LHCN-M2 (cell line): ENCODE measurements around the gene VRK3. TPM values are rescaled to one million over a fixed set of nuclear protein-coding genes. Genes with fewer than 3 reads are reported as not detected.
"Not testable (repeated sequence)": the region's sequence is repeated elsewhere in the genome, so short reads cannot be mapped to it uniquely, and the experiment has no call there.

Source experiments
- DNase-seq: peaks from one replicate; pipeline ENCODE4 v3.0.0-alpha.2; 2012; ENCODE audit warnings: low read depth
- polyA plus RNA-seq: library from polyadenylated mRNA; unstranded; fragments of >200 nt; gene quantifications from one replicate; pipeline ENCODE4 v1.2.1, GENCODE V29; 2012; ENCODE audit warnings: missing spikeins
- total RNA-seq: library from RNA; depleted of rRNA; stranded (reverse); fragments of >200 nt; gene quantifications from 2 replicates; pipeline ENCODE4 v1.2.3, GENCODE V29; 2014; rRNA removed

Gene VRK3, protein sequence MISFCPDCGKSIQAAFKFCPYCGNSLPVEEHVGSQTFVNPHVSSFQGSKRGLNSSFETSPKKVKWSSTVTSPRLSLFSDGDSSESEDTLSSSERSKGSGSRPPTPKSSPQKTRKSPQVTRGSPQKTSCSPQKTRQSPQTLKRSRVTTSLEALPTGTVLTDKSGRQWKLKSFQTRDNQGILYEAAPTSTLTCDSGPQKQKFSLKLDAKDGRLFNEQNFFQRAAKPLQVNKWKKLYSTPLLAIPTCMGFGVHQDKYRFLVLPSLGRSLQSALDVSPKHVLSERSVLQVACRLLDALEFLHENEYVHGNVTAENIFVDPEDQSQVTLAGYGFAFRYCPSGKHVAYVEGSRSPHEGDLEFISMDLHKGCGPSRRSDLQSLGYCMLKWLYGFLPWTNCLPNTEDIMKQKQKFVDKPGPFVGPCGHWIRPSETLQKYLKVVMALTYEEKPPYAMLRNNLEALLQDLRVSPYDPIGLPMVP
- total RNA-seq: 12.9 and 20.5 TPM in 2 replicates
- polyA plus RNA-seq: 30.1 TPM

DNA sequence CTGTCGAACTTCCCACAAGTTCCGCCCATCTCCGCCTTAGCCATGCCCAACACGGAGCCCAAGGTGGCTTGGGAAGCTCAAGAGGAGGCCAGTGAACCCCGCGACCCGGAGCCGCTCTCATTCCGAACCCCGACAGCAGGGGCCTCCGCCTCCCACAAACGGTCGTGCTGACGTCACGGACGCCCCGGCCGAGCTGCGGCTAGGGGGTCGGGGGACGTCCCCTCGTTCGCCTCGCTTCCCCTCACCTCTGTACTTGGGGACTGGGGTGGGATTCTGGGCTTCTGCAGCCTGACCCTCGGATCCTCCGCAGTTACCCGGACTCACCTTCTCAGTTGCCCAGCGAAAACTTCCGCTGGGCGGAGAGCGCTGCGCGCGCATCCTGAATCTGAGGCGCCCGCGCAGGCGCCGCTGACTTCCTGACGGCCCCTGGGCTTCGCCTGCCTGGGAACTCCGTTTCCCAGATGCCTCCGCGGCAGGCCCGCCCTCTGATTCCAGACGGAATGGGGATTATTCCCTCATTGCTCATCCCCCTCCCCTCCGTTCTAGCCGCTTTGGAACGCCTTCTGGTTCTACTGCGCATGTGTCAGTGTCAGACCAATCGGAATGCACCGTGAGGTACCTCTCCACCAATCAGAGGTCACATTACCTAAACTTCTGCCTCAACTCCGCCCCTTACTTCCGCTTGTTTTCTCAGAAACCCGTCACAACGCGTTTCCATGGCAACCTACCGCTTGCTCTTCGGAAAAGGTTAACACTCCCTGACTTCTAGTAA lies at the start of gene VRK3:
TSS of gene VRK3 (minus strand) at position 351 of the 772 bp plus-strand sequence. CDS start 9,210 bp downstream, outside the sequence.
- peak; percentile 100 for DNase-seq

DNA sequence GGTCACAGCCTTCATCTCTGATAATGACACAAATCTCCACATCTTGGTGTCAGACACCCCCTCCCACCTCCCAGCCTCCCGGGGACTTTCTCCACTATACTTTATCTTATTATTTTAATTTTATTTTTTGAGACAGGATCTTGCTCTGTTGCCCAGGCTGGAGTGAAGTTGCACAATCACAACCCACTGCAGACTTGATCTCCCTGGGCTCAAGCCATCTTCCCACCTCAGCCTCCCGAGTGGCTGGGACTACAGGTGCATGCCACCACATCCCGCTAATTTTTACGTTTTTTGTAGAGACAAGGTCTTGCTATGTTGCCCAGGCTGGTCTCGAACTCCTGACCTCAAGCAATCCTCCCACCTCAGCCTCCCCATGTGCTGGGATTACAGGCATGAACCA lies 43.2 kb upstream of the VRK3 start:
- DNase-seq: not testable (repeated sequence)

DNA sequence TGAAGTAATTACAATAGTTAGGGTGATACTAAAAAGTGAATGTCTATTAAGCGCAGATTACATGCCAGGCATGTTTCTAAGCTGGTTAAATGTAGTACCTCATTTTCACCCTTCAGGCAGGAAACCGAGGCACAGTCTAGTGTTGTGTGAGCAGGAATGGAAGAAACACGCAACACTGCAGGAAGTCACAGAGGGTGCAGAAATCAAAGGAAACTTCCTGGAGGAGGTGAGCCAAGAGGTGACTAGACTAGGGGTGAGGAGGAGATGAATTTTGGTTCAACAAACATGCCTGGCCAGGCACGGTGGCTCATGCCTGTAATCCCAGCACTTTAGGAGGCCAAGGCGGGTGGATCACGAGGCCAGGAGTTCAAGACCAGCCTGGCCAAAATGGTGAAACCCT lies 42.4 kb upstream of the VRK3 start:
- no peak for DNase-seq

DNA sequence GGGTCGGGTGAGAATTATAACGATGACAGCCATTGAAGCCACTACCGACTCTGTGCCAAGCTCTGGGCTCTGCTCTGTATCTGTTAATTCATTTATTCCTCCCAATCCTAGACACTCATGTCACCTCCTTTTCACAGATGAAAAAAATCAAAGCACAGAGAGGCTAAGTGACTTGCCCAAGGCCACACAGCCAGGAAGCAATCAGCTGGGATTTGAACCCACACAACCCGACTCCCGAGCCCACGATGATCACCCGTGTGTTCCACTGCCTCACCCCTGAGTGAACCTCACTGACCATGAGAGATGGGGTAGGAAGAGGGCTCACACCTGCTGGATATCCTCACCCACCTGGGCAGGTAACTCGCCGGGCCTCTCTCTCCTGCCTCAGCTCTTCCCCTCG lies 40.8 kb upstream of the VRK3 start:
- no peak for DNase-seq

DNA sequence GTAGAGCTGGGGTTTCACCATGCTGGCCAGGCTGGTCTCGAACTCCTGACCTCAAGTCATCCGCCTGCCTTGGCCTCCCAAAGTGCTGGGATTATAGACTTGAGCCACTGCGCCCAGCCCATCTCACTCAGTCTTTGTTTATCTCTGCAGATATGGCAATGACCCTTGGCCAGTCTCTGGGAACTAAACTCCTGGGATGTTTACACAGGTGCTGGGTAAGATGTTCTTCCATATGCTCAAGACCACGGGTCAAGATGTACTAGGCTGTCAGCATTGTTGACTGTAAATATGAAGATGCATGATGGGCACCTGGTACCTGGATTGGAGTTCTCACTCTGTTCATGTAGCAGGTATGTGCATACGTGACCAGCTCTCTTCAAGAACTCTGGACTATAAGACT lies 36.5 kb upstream of the VRK3 start:
- no peak for DNase-seq

DNA sequence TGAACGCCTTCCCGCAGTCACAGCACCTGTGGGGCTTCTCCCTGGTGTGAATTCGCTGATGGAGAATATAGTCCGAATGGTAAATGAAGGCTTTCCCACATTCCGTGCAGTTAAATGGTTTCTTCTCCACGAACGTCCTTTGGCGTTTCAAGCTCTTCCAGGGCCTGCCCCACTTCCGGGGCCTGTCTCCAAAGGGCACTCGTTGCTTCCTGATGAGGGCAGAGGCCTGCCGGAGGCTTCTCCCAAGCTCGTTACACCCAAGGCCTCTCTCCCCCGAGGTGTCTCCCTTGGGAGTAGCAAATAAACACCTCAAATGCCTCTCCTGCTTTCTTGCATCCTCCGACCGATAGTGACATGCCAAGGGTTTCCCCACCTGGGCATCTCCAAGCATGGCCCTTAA lies 34.9 kb upstream of the VRK3 start:
- no peak for DNase-seq

DNA sequence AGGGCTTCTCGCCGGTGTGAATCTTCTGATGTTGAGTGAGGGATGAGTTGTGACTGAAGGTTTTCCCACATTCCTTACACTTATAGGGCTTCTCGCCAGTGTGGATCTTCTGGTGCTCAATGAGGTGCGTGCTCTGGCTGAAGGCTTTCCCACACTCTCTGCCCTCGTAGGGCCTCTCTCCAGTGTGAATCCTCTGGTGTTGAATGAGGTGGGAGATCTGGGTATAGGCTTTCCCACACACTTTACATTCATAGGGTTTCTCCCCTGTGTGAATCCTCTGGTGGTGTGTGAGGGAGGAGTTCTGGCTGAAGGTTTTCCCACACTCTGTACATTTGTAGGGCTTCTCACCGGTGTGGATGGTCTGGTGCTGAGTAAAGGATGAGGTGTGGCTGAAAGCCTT lies 33.9 kb upstream of the VRK3 start:
- no peak for DNase-seq

DNA sequence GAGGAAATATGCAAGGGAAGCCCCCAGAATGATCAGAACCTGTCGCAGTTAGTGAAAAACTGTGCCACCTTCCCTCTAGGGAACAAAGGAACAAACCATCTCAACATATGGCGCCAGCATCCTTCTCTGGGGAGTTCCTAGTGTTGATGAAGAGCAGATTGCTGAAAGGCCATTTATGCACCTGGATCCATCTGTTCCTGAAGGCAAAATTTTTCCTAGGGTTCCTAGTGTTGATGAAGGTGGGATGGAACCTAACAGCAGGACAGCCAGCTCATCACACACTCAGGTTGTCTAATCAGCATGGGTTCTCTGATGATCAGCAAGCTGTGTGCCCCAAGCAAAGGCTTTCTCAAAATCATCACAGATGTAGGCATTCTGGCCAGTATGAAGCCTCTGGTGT lies 33.3 kb upstream of the VRK3 start:
- DNase-seq: no peak

DNA sequence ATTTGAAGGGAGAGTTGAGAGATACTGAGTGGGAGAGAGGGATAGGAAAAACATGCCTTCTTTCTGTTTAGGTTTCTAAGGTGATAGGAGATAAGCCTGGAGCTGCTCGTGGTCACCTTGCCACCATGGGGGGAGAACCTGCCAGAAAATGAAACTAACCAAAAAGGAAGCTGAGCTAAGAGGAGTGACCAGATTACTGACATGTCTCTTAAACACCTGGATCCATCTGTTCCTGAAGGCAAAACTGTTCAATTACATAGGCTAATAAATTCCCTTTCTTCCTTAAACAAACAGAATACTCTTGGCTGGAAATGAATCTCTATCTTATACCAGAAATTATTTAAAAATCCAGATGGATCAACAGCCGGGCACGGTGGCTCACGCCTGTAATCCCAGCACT lies 27.9 kb upstream of the VRK3 start:
- no peak for DNase-seq

DNA sequence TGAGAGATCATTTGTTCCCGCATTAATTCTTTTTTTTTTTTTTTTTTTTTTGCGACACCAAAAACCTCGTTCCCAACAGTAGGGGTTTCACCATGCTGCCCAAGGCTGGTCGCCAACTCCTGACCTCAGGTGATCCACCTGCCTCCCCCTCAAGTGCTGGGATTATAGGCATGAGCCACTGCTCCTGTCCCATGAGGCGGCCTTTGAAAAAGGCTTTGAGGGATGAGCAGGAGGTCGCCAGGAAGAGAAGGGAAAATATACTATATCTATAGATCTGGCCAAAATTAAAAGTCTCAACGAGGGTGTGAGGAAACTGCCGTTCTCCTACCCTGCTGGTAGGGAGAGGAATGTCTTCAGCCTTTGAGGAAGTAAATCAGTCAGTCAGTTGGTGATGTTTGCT lies 26.8 kb upstream of the VRK3 start:
- no peak for DNase-seq

DNA sequence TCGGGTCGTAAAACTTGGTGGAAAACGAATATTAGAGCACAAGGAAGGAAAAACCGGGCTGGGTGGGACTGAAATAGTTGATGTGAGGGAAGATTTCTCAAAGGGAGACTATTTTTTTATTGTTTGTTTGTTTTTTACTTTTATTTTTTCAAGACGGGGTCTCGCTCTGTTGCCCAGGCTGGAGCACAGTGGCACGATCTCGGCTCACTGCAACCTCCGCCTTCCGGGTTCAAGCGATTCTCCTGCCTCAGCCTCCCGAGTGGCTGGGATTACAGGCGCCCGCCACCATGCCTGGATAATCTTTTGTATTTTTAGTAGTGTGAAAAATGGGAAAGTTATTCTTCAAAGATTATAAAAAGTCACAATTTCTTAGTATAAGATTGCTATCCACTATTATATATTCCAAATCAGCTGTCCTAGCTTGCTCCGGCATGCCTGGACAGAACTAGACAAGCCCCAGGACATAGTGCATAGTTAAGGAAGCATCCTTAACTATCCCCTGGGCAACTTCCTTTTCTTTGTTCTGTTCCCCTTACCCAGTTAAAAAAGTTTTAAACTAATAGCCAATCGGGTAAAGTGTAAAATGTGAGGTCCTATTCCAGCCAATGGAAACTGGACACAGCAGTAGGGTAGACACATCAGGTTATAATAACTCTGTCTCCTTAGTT lies 26.2 kb upstream of the VRK3 start:
- DNase-seq: not testable (repeated sequence)

DNA sequence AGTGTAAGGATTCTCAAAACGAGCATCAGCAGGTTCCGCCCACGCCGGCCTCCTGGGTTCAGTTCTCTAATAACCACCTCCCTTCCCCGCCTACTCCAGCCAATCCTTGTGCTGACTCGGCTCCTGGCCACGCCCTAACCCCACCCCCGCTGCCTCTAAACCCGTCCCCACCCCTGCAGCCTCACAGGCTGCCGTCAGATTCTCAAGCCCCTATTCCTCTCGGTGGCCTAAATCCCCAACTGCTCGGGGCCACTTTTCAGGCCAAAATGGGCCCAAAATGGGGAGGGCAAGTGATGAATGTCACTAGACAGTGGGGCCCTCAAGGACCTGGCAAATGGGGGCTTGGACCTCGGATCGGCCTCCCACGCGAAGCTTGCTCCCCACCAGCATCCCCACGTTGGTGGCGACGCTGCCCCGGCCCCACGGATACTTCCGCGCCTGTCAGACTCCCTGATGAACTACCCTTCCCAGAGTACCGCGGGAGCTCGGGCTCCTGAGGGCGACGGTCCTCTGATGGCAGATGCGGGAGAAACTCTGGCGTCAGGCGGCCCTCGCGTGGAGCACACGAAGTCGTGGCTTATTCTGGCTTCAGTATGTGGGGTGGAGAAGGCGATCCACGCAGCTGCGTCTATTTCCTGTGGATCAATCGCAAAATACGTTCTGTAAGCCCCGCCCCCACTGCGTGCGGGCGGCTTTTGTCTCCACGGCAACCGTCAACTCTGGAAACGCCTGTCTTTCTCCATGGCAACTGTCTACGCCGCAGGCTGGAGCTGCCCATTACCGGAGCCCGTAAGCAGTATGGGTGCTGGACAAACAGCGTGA lies 25.4 kb upstream of the VRK3 start:
- peak; percentile 40 for DNase-seq

DNA sequence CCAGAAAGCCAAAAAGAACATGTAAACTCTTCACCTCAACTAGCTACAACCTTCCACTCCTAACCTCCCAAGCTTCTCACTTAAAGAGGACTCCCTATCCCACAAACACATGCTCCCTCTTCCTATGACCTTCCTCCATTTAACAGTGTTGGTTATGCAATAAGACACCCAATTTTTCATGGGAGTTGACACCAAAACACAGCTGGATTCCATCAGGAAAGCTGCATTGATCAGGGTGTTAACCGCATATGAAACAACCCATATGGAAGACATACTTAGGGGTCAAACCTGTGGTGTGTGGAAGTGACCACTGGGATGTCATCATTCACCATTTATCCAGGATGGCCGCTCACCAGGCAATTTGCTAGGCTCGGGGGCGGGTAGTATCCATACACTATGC lies 22.5 kb upstream of the VRK3 start:
- DNase-seq: no peak

DNA sequence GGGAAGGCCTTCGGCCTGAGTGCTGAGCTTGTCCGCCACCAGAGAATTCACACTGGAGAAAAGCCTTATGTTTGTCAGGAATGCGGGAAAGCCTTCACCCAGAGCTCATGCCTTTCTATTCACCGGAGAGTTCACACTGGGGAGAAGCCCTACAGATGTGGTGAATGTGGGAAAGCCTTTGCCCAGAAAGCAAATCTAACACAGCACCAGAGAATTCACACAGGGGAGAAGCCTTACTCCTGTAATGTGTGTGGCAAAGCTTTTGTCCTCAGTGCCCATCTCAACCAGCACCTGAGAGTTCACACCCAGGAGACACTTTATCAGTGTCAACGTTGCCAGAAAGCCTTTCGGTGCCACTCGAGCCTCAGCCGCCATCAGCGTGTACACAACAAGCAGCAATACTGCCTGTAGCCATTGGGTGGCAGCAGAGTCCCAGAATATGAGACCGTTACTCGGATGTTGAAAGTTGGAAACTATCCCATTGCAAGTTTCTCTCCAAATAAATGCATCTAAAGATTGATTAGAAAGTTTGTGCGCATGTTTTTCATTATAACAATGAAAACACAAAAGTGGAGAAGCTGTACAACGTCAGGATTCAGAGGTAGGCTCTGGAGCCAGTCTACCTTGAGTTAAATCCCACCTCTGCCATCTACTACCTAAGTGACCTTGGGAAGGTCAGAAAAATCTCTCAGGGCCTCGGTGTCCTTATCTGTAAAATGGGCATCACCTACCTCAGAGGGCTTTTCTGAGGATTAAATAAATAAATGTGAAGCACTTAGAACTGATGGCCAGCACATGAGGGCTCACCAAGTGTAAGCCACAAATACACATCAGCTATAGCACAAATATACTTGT lies 21.7 kb upstream of the VRK3 start:
- no peak for DNase-seq

DNA sequence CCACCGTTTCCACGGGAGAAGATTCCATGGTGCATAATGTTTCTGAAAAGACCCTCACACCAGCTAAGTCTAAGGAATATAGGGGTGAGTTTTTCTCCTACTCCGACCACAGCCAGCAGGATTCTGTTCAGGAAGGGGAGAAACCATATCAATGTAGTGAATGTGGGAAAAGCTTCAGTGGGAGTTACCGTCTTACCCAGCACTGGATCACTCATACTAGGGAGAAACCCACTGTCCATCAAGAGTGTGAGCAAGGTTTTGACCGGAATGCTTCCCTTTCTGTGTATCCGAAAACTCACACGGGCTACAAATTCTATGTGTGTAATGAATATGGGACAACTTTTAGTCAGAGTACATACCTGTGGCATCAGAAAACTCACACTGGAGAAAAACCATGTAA lies 19.8 kb upstream of the VRK3 start:
- DNase-seq: no peak

DNA sequence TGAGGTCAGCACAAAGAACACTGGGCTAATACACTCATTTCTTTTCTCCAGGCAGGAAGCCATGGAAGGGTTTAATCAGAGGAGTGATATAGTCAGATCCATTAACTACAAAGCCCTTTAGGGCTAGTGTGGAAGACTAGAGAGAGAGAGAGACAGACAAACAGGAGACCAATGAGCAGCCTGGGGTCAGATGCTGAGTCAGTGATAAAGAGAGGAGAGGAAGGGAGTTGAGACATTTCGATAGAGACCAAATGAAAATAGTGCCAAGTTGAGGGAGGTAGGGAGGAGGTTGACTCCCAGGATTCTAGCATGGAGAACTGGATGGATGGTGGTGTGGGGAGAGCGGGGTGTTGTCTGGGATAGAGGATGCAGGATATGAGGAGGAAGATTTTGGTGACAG lies 18.8 kb upstream of the VRK3 start:
- DNase-seq: no peak

DNA sequence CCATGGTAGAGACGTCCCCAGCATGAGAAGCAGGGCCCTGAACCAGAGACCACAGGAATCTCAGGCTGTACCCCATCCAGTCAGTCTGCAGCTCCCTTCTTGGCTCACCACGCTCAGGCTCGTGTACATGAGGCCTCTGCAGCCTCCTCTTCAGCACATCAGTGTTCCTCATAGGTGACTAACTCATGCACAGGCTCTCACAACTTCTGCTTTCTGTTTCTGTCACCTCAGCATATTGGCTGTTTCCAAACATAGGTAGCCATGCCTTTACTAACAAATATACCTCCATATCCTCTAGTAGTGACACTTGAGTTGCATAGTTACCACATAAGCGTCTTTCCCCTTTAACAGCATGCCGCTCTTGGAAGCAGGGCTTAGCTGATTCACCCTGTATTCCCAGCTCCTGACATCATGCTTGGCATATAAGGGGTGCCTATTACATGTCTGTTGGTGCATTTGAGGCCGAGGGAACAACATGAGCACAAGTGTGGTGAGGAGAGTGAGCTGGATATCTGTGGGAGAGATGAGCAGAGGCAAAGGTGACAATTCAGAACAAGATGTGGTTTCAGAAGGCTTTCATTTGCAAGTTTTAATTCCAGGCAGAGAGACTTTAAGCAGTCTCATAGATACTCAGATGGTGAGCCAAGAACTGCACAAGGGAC lies 17.3 kb upstream of the VRK3 start:
- DNase-seq: no peak

DNA sequence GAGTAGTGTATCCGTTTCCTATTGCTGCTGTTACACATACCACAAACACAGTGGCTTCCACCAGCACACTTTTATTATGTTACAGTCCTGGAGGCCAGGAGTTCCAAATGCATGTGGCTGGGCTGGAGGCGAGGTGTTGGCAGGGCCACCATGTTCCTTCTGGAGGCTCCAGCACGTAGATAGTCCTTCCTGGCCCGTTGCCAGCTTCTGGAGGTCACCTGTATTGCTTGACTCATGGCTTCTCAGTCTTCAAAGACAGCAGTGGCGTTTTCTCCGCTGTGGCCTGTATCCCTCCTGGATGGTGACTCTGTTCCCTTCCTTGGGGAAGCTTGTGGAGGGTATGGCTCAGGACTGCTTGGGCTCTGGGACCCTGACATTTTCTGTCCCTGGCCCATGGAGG lies 15.8 kb upstream of the VRK3 start:
- DNase-seq: no peak

DNA sequence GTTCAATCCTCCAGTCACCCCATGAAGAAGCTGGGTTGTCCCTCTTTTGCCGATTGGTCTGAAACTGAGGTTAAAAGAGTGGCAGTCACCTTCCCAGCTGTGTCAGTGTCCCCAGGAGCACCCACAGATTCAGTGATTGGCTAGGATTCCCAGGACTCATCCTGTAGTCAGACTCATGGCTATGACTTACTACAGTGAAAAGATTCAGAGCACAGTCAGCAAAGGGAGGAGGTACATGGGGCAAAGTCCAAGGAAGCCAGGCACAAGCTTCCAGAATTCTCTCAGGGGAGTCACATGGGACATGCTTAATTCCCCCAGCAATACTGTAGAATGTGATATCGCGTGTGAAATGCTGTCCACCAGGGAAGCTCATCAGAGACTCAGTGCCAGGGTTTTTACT lies 14.8 kb upstream of the VRK3 start:
- DNase-seq: no peak

DNA sequence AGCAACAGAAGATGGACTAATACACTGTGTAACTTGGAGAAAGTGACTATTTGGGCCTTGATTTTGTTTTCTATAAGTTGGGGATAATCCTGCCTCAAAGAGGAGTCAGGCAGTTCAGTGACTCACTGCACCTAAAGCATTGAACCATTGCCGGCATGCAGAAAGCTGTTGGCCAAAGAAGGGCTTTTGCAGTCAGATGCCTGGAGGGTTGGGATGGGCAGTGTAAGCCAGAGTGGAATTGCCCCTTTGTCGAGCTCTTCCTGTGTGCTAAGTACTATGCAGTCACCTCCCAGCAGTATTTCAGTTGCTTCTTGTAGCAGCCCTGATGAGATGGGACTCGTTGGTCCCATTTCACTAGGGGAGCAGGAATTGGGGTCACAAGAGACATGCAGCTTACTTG lies 11.7 kb upstream of the VRK3 start:
- DNase-seq: no peak
